Common myeloid progenitor, CD34-positive (primary cell): ENCODE results near the gene OSBP2.

ENCODE experiments used
- CTCF ChIA-PET: fragments of 350-600 bp; sonication (Branson Sonifier 250); formaldehyde crosslinking; loops from one replicate; lab custom pipeline; 2021; ENCODE audit warnings: antibody characterized with exemption; lab: Charles Lee
- POLR2A ChIA-PET: fragments of 350-600 bp; sonication (Branson Sonifier 250); formaldehyde crosslinking; loops from one replicate; lab custom pipeline; 2021; ENCODE audit warnings: antibody characterized with exemption; lab: Charles Lee
- DNase-seq, 3 donors: peaks; one replicate each; pipeline versions ENCODE4 v3.0.0 to v3.0.0-alpha.2; 2013
- H3K27ac ChIP-seq, 2 experiments: 1 replicate in 1 of 2; 2 replicates in 1 of 2; pipeline ENCODE4 v1.7.0; 2013; ENCODE audit warnings: inconsistent platforms in 2 of 2, low read length in 2 of 2, mild to moderate bottlenecking in 2 of 2, low read depth in 1 of 2, moderate library complexity in 1 of 2; ENCODE audit not compliant: severe bottlenecking in 2 of 2, insufficient read depth in 1 of 2, poor library complexity in 1 of 2
- H3K27me3 ChIP-seq, 5 experiments: replicated peaks in 2 of 5; 1 replicate in 3 of 5; 2 replicates in 2 of 5; pipeline versions ENCODE4 v1.6.1 to v1.7.0; 2013; ENCODE audit warnings: low read length in 4 of 5, mild to moderate bottlenecking in 2 of 5, moderate library complexity in 2 of 5, inconsistent platforms in 1 of 5; ENCODE audit not compliant: insufficient read depth in 5 of 5, control insufficient read depth in 4 of 5
- H3K36me3 ChIP-seq, 4 experiments: 1 replicate in 2 of 4; 2 replicates in 2 of 4; pipeline versions ENCODE4 v1.6.1 to v1.7.0; 2013; ENCODE audit warnings: low read length in 3 of 4, control low read depth in 1 of 4, mild to moderate bottlenecking in 1 of 4; ENCODE audit not compliant: control insufficient read depth in 4 of 4, insufficient read depth in 4 of 4
- H3K4me1 ChIP-seq, 4 experiments: 1 replicate in 3 of 4; 2 replicates in 1 of 4; pipeline versions ENCODE4 v1.6.1 to v1.7.1; 2013; ENCODE audit warnings: low read length in 3 of 4, mild to moderate bottlenecking in 3 of 4, control low read depth in 1 of 4, inconsistent platforms in 1 of 4, moderate library complexity in 1 of 4; ENCODE audit not compliant: control insufficient read depth in 4 of 4, insufficient read depth in 4 of 4; ENCODE audit errors: control extremely low read depth in 1 of 4
- H3K4me3 ChIP-seq, 7 experiments: 1 replicate in 4 of 7; 2 replicates in 3 of 7; pipeline versions ENCODE4 v1.5.1 to v1.7.0; 2013; ENCODE audit warnings: mild to moderate bottlenecking in 7 of 7, low read length in 6 of 7, moderate library complexity in 6 of 7, inconsistent platforms in 2 of 7, low read depth in 2 of 7, control low read depth in 1 of 7; ENCODE audit not compliant: insufficient read depth in 4 of 7, control insufficient read depth in 1 of 7; ENCODE audit errors: extremely low read depth in 1 of 7
- H3K9me3 ChIP-seq, 5 experiments: 1 replicate in 4 of 5; 2 replicates in 1 of 5; pipeline versions ENCODE4 v1.6.1 to v1.7.1; 2013; ENCODE audit warnings: low read length in 4 of 5, mild to moderate bottlenecking in 2 of 5, inconsistent platforms in 1 of 5, low read depth in 1 of 5, moderate library complexity in 1 of 5; ENCODE audit not compliant: control insufficient read depth in 4 of 5, insufficient read depth in 2 of 5; ENCODE audit errors: control extremely low read depth in 1 of 5
- WGBS: methylation state at CpG from one replicate; pipeline ENCODE4 v1.1.5; 2013; ENCODE audit not compliant: insufficient coverage; 5-methylcytosine and 5-hydroxymethylcytosine counted together

Gene OSBP2

GRCh38 chr22:30861131-30861530 lies 166.5 kb downstream of the OSBP2 start:
- ChIA-PET CTCF (no interaction called here), POLR2A (interaction anchor here (0.6 kb wide), 2 partner anchors 55 to 226 kb away, joined by 3 to 4 read pairs; no protein-coding TSS in a partner anchor)
- peaks cover 0 to 2% (median 0%) of the 10 kb centered on the region in 5 experiments for H3K9me3 ChIP-seq
- no peak for DNase-seq
- peaks cover 0 to 8% (median 6%) of the 10 kb centered on the region in 4 experiments for H3K4me1 ChIP-seq
- no peak overlapping the region for H3K4me3 ChIP-seq
- no peak overlapping the region for H3K27ac ChIP-seq
- H3K36me3 ChIP-seq = no peaks in the 10 kb centered on the region
- H3K27me3 ChIP-seq = no peaks in the 10 kb centered on the region
- WGBS = 27% methylated on average over 3 of the region's 9 CpGs

GRCh38 chr22:30861688-30862552 lies 167.2 kb downstream of the OSBP2 start:
- ChIA-PET CTCF (no interaction called here), POLR2A (interaction anchor here (0.6 kb wide), 1 partner anchor 55 kb away, joined by 4 read pairs; no protein-coding TSS in a partner anchor)
- WGBS = 83% methylated on average over 16 of the region's 16 CpGs
- Histone ChIP-seq H3K27me3 (no peaks in the 10 kb centered on the region), H3K36me3 (no peaks in the 10 kb centered on the region), H3K4me3 (no peak overlapping the region), H3K4me1 (peaks cover 0 to 8% (median 5%) of the 10 kb centered on the region in 4 experiments), H3K9me3 (peaks cover 0 to 2% (median 0%) of the 10 kb centered on the region in 5 experiments), H3K27ac (no peak overlapping the region)
- no peak for DNase-seq

- DNase-seq = no peak
- ChIA-PET POLR2A (no interaction called here), CTCF (no interaction called here)
- H3K4me1 ChIP-seq = peaks cover 0 to 9% (median 5%) of the 10 kb centered on the region in 4 experiments
- H3K27me3 ChIP-seq = no peaks in the 10 kb centered on the region
- H3K9me3 ChIP-seq = no peaks in the 10 kb centered on the region
- no peak overlapping the region for H3K27ac ChIP-seq
- no peaks in the 10 kb centered on the region for H3K36me3 ChIP-seq
- 92% methylated on average over 13 of the region's 19 CpGs for whole genome bisulfite sequencing
- H3K4me3 ChIP-seq = no peak overlapping the region
Measured at GRCh38 chr22:30863081-30863833, 168.6 kb downstream of the OSBP2 start.

- H3K4me1 ChIP-seq = peaks cover 0 to 20% (median 15%) of the 10 kb centered on the region in 4 experiments
- H3K9me3 ChIP-seq = no peaks in the 10 kb centered on the region
- no peaks in the 10 kb centered on the region for H3K36me3 ChIP-seq
- CTCF ChIA-PET = no interaction called here
- WGBS = 97% methylated on average over 9 of the region's 17 CpGs
- DNase-seq = no peak
- H3K27ac ChIP-seq = no peak overlapping the region
- no peaks in the 10 kb centered on the region for H3K27me3 ChIP-seq
- no peak overlapping the region for H3K4me3 ChIP-seq
- POLR2A ChIA-PET = no interaction called here
Measured at GRCh38 chr22:30864441-30865420, 170.1 kb downstream of the OSBP2 start.

- no peak for DNase-seq
- Histone ChIP-seq H3K36me3 (no peaks in the 10 kb centered on the region), H3K4me3 (no peak overlapping the region), H3K9me3 (no peaks in the 10 kb centered on the region), H3K4me1 (peaks cover 0 to 20% (median 15%) of the 10 kb centered on the region in 4 experiments), H3K27me3 (no peaks in the 10 kb centered on the region), H3K27ac (no peak overlapping the region)
- POLR2A ChIA-PET = no interaction called here
- 98% methylated on average over 9 of the region's 11 CpGs for WGBS
- CTCF ChIA-PET = interaction anchor here (0.7 kb wide), 1 partner anchor 342 kb away, joined by 4 read pairs; no protein-coding TSS in a partner anchor
Measured at GRCh38 chr22:30865656-30866055, 171.0 kb downstream of the OSBP2 start.

GRCh38 chr22:30866216-30866615 lies 171.5 kb downstream of the OSBP2 start:
- POLR2A ChIA-PET = no interaction called here
- H3K4me1 ChIP-seq = peaks cover 0 to 19% (median 15%) of the 10 kb centered on the region in 4 experiments
- H3K36me3 ChIP-seq = no peaks in the 10 kb centered on the region
- no peak overlapping the region for H3K27ac ChIP-seq
- CTCF ChIA-PET = interaction anchor here (0.7 kb wide), 1 partner anchor 342 kb away, joined by 4 read pairs; no protein-coding TSS in a partner anchor
- no peak overlapping the region for H3K4me3 ChIP-seq
- DNase-seq = no peak
- H3K27me3 ChIP-seq = no peaks in the 10 kb centered on the region
- no peaks in the 10 kb centered on the region for H3K9me3 ChIP-seq
- WGBS = 100% methylated on average over 3 of the region's 8 CpGs
